ENCODE data around the gene MAML2.

MAML2 gene

GRCh38 chr11:95975343-95975742, 367.7 kb downstream of the MAML2 start:
- no peak for DNase-seq (ENCODE audit: low read depth, low spot score)

- no peak for DNase-seq (ENCODE audit: low read depth, low spot score)
Measured at GRCh38 chr11:95972060-95972459, 370.9 kb downstream of the MAML2 start.

GRCh38 chr11:95968585-95968984, 374.4 kb downstream of the MAML2 start:
- DNase-seq (ENCODE audit: low read depth, low spot score) = no peak

DNA sequence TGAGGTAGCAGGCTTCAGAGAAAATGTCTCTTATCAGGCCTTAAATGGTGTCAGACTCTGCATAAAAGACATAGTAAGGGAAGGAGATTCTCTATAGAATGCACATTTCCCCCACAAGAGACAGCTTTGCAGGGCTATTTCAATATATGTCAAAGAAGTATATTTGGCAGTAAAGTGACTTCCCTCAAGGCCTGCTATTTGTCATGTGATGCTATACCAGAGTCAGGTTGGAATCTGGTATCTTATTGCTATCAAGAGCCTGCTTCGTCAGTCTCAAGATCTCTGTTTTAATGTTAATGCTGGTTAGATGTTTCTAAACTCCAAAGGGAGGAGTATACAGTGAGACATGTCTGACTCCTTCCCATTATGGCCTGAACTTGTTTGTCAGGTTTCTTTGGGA, 378.7 kb downstream of the MAML2 start:
- no peak for DNase-seq (ENCODE audit: low read depth, low spot score)

GRCh38 chr11:95961758-95962157, 381.2 kb downstream of the MAML2 start:
- no peak for DNase-seq (ENCODE audit: low read depth, low spot score)

- DNase-seq (ENCODE audit: low read depth, low spot score) = no peak
Measured at GRCh38 chr11:95950905-95951304, 392.1 kb downstream of the MAML2 start.

GRCh38 chr11:95948637-95949036, 394.4 kb downstream of the MAML2 start:
- no peak for DNase-seq (ENCODE audit: low read depth, low spot score)

DNA sequence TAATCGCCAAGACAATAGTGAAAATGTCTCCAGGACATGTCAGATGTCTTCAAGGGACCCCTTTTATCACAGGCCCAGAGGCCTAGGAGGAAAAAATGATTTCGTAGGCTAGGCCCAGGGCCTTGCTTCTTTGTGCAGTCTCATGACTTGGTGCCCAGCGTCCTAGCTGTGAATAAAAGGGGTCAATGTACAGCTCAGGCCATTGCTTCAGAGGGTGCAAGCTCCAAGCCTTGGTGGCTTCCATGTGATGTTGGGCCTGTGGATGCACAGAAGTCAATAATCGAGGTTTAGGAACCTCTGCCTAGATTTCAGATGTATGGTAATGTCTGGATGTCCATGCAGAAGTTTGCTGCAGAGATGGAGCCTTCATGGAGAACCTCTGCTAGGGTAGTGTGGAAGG, 398.4 kb downstream of the MAML2 start:
- DNase-seq (ENCODE audit: low read depth, low spot score) = no peak

GRCh38 chr11:95943546-95943945, 399.4 kb downstream of the MAML2 start:
- no peak for DNase-seq (ENCODE audit: low read depth, low spot score)

DNA sequence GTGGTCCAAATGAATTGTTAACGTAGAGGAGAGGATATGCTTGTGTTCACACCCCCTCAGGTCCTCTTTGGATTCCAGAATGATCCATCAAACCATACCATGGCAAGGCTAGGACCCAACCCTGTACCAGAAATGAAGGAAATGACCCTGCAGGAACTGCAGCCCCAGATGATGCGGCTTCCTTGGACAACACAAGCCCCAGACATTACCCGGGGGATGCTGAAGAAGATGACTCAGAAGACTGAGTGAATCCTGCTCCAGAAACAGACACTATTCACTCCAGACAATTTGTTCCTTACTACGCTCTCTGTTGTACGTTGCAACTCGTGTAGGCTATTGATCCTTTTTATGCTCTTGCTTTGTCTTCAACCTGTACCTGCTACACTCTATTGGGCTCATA, 403.9 kb downstream of the MAML2 start:
- DNase-seq (ENCODE audit: low read depth, low spot score) = no peak

- DNase-seq (ENCODE audit: low read depth, low spot score) = no peak
Measured at GRCh38 chr11:95937358-95937757, 405.6 kb downstream of the MAML2 start.

- DNase-seq (ENCODE audit: low read depth, low spot score) = no peak
Measured at GRCh38 chr11:95933594-95933993, 409.4 kb downstream of the MAML2 start.

GRCh38 chr11:95931916-95932315, 411.1 kb downstream of the MAML2 start:
- DNase-seq (ENCODE audit: low read depth, low spot score) = no peak

DNA sequence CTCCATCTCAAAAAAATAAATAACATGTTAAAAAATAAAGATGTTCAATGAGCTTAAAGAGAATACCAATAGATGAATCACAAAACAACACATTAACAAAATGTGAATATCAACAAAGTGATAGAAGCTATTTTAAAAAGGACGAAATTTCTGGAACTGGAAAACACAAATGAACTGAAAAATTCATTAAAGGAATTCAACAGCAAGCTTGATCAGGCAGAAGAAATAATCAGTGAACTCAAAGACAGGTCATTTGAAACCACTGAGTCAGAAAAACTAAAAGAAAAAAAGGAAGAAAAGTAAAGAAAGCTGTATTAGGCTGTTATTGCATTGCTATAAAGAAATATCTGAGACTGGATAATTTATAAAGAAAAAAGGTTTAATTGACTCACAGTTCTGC, 412.0 kb downstream of the MAML2 start:
- DNase-seq (ENCODE audit: low read depth, low spot score) = no peak

DNA sequence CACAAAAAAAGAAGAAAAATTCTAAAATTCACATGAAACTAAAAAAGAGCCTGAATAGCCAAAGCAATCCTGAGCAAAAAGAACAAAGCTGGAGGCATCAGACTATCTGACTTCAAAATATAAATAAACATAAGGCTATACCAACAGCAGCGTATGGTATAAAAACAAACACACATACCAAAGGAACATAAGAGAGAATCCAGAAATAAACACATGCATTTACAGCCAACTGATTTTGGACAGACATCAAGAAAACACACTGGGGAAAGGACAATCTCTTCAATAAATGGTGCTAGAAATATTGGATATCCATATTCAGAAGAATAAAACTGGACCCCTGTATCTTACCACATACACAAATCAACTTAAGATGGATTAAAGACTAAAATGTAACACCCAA, 416.3 kb downstream of the MAML2 start:
- no peak for DNase-seq (ENCODE audit: low read depth, low spot score)

Data from smooth muscle cell of the brain vasculature (primary cell).